ENCODE data around the gene PDE5A.

Gene PDE5A

DNA sequence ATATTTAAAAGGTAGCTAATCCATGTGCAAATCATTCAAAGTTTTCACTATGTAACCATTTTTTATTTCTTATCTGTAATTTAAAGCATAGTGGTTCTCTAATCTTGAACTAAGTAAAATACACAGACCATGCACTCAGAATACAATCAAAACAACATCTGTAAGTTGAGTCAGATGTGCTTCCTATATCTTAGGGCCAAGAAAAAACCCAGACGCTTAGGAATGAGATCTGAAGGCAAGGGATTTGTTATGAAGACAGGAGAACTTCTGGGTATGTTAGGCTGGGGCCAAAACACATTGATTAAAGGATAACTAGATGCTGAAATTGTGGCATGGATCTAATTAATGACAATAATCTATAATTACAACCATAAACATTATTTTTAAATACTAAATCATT is 120.3 kb downstream of the PDE5A start:
- ATAC-seq (replicated peaks) (no peak), DNase-seq (no peak)
- peaks cover 14 to 29% of the 10 kb centered on the region in 2 donors for H3K36me3 Mint-ChIP-seq
- H3K9me3 Mint-ChIP-seq, result no peaks in the 10 kb centered on the region
- no peaks in the 10 kb centered on the region for H3K4me1 Mint-ChIP-seq
- H3K27me3 Mint-ChIP-seq, result no peaks in the 10 kb centered on the region
- H3K4me3 Mint-ChIP-seq, result no peak overlapping the region
- no peak overlapping the region for H3K27ac Mint-ChIP-seq

DNA sequence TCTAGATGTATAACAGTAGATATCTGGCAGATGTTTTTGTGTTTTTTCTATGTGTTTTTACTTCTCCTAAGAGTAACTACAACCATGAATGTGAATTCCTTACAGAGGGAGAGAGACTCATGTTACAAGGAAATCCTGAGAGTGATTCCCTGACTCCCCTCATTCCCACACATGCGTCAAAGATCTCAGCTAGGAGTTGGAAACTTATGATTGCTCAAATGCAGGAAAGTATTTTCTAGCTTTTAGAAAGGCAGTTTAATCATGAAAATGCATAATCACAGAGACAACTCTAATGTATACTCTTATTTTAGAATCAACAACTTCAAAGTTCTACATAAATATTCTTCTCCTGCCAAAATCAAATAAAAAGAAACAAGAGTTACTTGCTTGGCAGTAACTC is 121.8 kb downstream of the PDE5A start:
- Mint-ChIP-seq H3K27me3 (no peaks in the 10 kb centered on the region), H3K27ac (no peak overlapping the region), H3K9me3 (no peaks in the 10 kb centered on the region), H3K4me3 (no peak overlapping the region), H3K36me3 (peaks cover 4 to 18% of the 10 kb centered on the region in 2 donors), H3K4me1 (no peaks in the 10 kb centered on the region)
- no peak for ATAC-seq (replicated peaks)
- no peak for DNase-seq

DNA sequence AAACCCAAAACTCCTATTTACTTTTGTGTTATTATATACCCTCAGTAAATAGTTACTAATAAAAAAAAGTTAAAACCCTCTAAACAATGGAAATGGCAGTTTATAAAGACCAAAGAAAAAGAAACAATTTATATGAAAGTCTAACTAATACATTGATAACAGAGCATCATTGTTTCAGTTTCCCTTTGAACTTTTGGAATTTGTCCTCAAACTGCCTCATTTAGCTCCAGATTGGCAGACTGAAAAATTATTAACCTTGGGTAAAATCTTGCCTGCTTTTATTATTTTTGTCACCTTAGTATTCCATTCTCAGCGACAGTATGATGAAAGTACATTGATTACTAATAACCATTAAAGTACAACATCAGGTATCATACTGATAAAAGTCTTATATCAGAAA is 124.0 kb downstream of the PDE5A start:
- Mint-ChIP-seq H3K36me3 (peaks cover 4 to 25% of the 10 kb centered on the region in 2 donors), H3K4me3 (no peak overlapping the region), H3K27me3 (no peaks in the 10 kb centered on the region), H3K27ac (no peak overlapping the region), H3K4me1 (no peaks in the 10 kb centered on the region), H3K9me3 (no peaks in the 10 kb centered on the region)
- DNase-seq (no peak), ATAC-seq (replicated peaks) (no peak)

DNA sequence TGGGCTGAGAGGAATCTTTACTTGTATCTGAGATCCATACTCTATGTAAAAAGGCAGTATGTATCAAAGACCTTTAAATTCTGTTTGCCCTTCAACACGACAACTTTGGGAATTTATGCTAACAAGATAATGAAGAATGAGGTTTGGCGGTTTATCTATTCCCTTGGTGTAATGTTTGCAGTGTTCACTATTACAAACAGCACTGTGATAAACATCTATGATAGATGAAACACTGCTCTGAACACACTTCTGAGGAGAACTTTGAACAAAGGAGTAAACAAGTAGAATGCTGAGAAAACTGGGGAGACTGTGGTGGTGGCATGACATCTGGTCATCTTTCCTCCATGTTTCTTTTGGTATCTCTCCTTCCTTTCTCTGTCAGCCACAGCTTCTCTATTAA is 126.9 kb downstream of the PDE5A start:
- H3K4me1 Mint-ChIP-seq, result no peaks in the 10 kb centered on the region
- H3K36me3 Mint-ChIP-seq, result peaks cover 5 to 27% of the 10 kb centered on the region in 2 donors
- ATAC-seq (replicated peaks) (no peak), DNase-seq (no peak)
- no peak overlapping the region for H3K4me3 Mint-ChIP-seq
- no peak overlapping the region for H3K27ac Mint-ChIP-seq
- no peaks in the 10 kb centered on the region for H3K9me3 Mint-ChIP-seq
- no peaks in the 10 kb centered on the region for H3K27me3 Mint-ChIP-seq

DNA sequence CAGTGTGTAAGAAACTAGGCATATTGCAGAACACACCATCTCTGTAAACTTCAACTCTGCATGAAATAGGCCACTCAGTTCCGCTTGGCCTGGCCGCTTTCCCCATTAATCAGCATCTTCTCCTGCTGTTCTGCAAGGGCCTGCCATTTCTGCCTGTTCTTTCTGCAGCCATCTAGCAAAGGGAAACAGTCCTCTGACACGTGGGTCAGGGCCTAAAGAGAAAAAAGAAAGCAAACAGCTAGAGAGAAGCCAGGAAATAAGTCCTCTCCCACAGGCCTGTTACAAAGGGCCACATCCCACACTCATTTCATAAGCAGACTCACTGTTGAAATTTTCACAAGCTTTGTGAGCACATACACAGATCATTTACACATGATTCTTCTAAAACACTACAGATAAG is 130.1 kb downstream of the PDE5A start:
- no peaks in the 10 kb centered on the region for H3K4me1 Mint-ChIP-seq
- no peak overlapping the region for H3K4me3 Mint-ChIP-seq
- H3K9me3 Mint-ChIP-seq, result no peaks in the 10 kb centered on the region
- H3K27ac Mint-ChIP-seq, result no peak overlapping the region
- H3K27me3 Mint-ChIP-seq, result no peaks in the 10 kb centered on the region
- ATAC-seq (replicated peaks) (no peak), DNase-seq (no peak)
- H3K36me3 Mint-ChIP-seq, result peaks cover 4 to 27% of the 10 kb centered on the region in 2 donors

DNA sequence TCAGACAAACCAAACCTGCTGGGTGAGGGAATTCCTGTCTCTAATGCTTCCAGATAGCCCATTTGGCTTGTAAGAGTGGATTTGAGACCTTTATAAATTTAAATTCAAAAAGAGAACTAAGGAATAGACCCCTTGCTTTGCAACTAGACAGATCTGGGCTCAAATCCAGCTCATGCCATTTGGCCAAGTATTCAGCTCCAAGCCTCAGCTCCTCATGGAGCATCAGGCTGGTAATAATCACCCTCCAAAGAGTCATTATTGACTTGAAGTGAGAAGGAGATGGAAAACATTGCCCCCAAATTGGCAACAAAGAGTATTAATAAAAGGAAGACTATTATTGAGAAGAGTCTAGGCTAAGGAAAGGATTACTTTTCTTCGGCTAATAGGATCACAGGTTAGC is 134.7 kb downstream of the PDE5A start:
- Mint-ChIP-seq H3K36me3 (peaks cover 5 to 18% of the 10 kb centered on the region in 2 donors), H3K4me3 (no peak overlapping the region), H3K27me3 (no peaks in the 10 kb centered on the region), H3K9me3 (no peaks in the 10 kb centered on the region), H3K27ac (no peak overlapping the region), H3K4me1 (no peaks in the 10 kb centered on the region)
- ATAC-seq (replicated peaks), result no peak
- no peak for DNase-seq

DNA sequence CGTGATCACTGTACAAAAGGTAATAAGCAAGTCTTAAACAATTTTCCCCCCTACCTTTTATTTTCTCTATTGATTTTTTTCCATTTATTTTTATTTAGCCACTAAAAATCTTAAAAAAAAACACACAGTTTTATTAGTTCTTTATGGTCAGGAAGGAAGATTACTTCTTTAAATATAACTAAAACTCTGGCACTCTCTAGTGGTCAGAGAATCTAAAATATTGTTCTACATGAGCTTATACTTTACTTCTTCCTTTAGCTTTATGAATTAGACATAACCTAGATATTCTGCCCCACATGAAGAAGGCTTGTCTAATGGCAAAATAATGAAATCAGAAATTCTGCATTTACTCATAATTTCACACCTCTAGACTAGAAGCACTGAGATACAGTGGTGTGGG is 135.2 kb downstream of the PDE5A start:
- Mint-ChIP-seq H3K27me3 (no peaks in the 10 kb centered on the region), H3K27ac (no peak overlapping the region), H3K4me3 (no peak overlapping the region), H3K36me3 (peaks cover 5 to 14% of the 10 kb centered on the region in 2 donors), H3K4me1 (no peaks in the 10 kb centered on the region), H3K9me3 (no peaks in the 10 kb centered on the region)
- ATAC-seq (replicated peaks) (no peak), DNase-seq (no peak)

DNA sequence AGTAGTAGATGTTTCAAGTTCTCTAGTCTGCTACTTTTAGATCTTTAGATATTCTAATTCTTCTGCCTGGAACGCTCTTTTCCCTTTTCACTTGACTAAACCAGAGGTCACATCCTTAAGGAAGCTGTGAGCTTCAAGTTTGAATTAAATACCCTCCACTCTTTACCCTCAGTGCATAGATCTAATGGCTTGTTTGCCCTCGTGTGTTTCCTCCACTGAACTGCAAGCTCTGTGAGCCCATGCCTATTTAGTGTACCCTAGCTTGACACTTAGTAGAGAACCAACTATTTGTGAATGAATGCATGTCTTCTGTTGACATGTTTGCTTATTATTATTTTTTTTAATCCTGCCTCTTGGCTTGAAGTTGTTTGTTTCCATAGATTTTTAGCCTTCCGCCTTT is 138.3 kb downstream of the PDE5A start:
- Mint-ChIP-seq H3K4me3 (no peak overlapping the region), H3K36me3 (peaks cover 2 to 13% of the 10 kb centered on the region in 2 donors), H3K9me3 (peaks cover 0 to 2% of the 10 kb centered on the region in 2 donors), H3K4me1 (no peaks in the 10 kb centered on the region), H3K27me3 (no peaks in the 10 kb centered on the region), H3K27ac (no peak overlapping the region)
- DNase-seq (no peak), ATAC-seq (replicated peaks) (no peak)

DNA sequence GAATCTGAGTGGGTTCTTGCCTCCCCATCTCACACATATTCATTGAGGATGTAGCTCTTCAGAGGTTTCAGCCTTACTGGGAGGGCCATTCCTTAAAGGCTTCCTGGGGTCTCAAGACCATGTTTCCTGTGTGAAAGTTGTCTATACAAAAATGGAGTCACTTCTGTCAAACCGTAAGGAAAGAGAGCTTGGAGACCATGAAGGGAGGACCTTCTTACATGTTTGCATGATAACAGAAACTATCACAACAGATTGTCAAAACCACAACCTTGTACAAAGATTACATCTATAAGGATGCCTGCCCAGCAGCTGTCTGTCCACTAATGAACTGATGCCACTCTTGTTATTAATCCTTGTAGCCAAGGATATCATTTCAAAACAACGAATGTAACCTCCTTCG is 139.3 kb downstream of the PDE5A start:
- H3K4me3 Mint-ChIP-seq, result no peak overlapping the region
- H3K4me1 Mint-ChIP-seq, result no peaks in the 10 kb centered on the region
- H3K9me3 Mint-ChIP-seq, result peaks cover 4 to 7% of the 10 kb centered on the region in 2 donors
- H3K27me3 Mint-ChIP-seq, result no peaks in the 10 kb centered on the region
- DNase-seq (no peak), ATAC-seq (replicated peaks) (no peak)
- peaks cover 6 to 20% of the 10 kb centered on the region in 2 donors for H3K36me3 Mint-ChIP-seq
- no peak overlapping the region for H3K27ac Mint-ChIP-seq

DNA sequence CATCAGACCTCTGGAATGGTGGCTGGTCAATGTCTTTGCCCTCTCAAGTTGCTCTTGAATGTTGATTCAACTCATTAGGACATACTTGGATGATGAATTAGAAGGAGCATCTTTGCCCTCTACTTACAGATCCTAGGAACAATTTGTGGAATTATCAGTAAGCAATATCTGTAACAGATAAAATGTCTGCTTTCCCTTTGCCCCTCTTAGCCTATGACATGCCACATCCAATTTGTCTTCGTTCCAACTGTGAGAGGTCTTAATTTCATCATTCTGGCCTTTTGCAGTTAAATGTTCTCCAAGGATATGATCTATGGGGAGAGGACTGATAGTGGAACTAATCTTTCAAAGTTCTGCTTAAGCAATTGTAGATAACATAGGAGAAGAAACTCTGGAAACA is 148.3 kb downstream of the PDE5A start:
- H3K4me1 Mint-ChIP-seq, result no peaks in the 10 kb centered on the region
- DNase-seq, result no peak
- H3K9me3 Mint-ChIP-seq, result peaks cover 11 to 17% of the 10 kb centered on the region in 2 donors
- no peak for ATAC-seq (replicated peaks)
- H3K4me3 Mint-ChIP-seq, result no peak overlapping the region
- H3K36me3 Mint-ChIP-seq, result peaks cover 35 to 69% of the 10 kb centered on the region in 2 donors
- H3K27ac Mint-ChIP-seq, result no peak overlapping the region
- H3K27me3 Mint-ChIP-seq, result no peaks in the 10 kb centered on the region

DNA sequence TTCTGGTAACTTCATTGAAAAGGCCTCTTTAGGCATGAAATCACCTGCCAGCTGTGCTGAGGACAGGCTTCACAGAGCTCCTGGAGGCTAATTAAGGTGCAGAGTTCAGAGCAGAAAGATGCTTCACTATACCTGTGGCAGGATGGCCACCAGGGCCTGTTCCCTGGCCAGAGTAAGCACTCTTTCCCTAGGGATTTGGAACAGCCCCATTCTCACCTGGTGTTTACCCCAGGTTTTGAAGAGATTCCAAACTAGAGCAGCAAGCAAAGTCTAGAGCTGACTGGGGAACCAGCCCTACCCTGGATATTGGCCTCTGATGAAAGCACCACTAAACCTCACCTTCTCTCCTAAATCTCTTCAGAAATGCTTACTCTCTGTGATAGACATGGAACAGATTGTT is 148.8 kb downstream of the PDE5A start:
- no peaks in the 10 kb centered on the region for H3K27me3 Mint-ChIP-seq
- peaks cover 11 to 15% of the 10 kb centered on the region in 2 donors for H3K9me3 Mint-ChIP-seq
- H3K4me1 Mint-ChIP-seq, result no peaks in the 10 kb centered on the region
- H3K36me3 Mint-ChIP-seq, result peaks cover 35 to 69% of the 10 kb centered on the region in 2 donors
- H3K27ac Mint-ChIP-seq, result no peak overlapping the region
- H3K4me3 Mint-ChIP-seq, result no peak overlapping the region
- DNase-seq, result no peak
- no peak for ATAC-seq (replicated peaks)

DNA sequence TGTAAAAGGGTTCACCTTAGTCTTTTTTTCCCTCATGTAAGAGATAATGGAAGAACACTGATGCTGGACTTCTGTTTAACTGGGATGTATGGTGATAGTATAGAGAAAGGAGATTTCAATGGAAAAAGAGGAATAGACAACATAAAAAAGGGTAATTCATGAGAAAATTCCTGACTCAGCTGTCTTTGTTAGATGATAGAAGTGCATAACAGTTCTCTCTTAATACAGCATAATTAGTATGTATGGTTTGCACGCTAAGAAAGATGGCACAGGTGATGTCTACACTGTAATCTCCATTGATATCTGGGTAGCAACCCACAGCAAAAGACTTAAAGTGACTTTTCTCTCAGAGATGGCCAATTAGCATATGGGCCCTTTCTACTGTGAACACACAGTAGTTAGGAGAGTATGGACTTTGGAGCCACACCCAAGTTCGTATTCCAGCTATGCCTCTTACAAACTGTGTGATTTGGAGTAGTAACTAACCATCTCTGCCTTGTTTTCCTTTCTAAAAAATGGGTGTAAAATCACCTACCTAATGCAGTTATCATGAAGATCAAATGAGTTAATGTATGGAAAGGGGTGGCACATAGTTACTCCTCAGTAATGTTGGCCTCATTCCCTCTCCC is 149.3 kb downstream of the PDE5A start:
- peaks cover 7 to 11% of the 10 kb centered on the region in 2 donors for H3K9me3 Mint-ChIP-seq
- H3K27me3 Mint-ChIP-seq, result no peaks in the 10 kb centered on the region
- DNase-seq, result no peak
- H3K36me3 Mint-ChIP-seq, result peaks cover 32 to 64% of the 10 kb centered on the region in 2 donors
- H3K27ac Mint-ChIP-seq, result no peak overlapping the region
- no peak overlapping the region for H3K4me3 Mint-ChIP-seq
- no peak for ATAC-seq (replicated peaks)
- no peaks in the 10 kb centered on the region for H3K4me1 Mint-ChIP-seq

DNA sequence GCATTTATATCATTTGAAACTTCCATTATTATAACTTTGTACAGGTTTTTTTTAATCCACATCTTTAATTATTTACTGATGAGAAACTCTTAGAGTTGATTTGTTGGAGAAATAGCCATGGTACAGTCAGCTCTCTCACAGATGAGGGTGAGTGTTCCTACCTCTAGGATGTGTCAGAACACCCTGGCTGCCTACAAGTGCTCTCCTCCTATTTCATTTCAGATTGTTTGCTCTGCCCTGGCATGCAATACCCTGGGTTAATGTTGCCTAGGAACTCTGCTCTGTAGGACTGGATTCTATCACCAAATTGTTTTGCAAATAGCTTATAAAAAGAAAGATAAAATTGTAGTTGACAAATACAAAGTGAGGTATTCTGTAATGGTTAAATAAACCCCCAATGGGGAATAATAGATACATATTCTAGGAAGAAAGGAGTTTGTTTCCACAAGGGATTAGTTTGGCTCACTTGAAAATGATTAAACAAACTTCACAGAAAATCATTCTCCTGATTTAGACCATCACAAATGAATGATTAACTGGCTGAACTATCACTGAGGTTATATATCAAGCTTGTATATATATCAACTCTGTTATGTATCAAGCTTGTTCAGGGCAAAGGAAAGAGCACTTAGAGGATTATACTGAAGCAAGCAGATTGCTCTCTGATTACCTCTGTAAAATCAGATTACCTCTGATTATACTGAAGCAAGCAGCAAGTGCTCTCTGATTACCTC is 150.0 kb downstream of the PDE5A start:
- Mint-ChIP-seq H3K27me3 (no peaks in the 10 kb centered on the region), H3K9me3 (peaks cover 4 to 11% of the 10 kb centered on the region in 2 donors), H3K36me3 (peaks cover 29 to 61% of the 10 kb centered on the region in 2 donors), H3K4me1 (no peaks in the 10 kb centered on the region), H3K4me3 (no peak overlapping the region), H3K27ac (no peak overlapping the region)
- ATAC-seq (replicated peaks), result no peak
- DNase-seq, result no peak

DNA sequence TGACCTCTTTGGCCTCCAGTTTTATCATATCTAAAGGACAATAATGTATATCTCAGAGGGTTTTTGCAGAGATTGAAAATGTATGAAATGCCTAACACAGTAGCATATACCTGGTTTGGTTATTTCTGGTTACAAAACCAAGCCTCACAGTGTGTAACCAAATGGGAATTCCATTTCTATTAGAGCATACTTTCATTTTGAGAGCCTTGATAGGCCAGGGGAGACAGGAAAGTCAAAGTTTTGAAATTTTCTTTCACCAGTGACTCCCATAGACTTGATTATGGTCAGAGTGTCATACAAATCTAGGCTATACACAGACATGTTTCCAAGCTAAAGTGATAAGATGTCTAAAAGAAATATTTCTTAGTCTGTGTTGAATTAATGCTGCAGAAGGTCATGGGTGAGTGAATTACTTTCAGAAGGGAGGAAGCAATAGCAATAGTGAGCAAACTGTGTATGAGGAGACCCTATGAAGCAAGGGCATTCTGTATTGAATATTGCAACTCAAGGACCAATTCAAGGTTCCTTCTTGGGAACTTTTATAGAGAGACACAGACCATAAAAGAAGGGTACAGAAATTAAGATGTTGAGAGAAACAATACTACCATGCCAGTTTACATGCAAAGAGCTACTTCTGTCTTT is 151.1 kb downstream of the PDE5A start:
- no peak for DNase-seq
- Mint-ChIP-seq H3K27me3 (no peaks in the 10 kb centered on the region), H3K4me1 (no peaks in the 10 kb centered on the region), H3K36me3 (peaks cover 19 to 55% of the 10 kb centered on the region in 2 donors), H3K4me3 (no peak overlapping the region), H3K9me3 (peaks cover 4 to 7% of the 10 kb centered on the region in 2 donors), H3K27ac (no peak overlapping the region)
- no peak for ATAC-seq (replicated peaks)

DNA sequence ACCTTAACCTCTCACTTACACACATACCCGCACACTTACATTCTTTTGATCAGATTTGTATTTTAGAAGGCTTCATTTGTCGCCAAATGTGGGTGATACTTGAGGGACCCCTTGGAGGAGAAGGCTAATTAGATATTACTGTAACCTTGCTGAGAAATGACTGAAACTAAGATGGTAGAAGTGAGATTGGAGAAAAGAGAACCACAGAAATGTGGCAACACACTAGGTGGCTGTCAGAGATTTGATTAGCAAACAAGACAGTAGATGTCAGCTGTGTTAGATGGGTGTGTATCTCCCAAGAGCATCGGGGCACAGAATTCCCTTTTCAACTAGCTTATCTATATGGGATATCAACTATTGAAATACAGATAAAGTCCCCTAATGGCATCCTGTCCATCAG is 157.3 kb downstream of the PDE5A start:
- Mint-ChIP-seq H3K9me3 (no peaks in the 10 kb centered on the region), H3K4me1 (no peaks in the 10 kb centered on the region), H3K27me3 (no peaks in the 10 kb centered on the region), H3K27ac (no peak overlapping the region), H3K4me3 (no peak overlapping the region), H3K36me3 (peaks cover 20 to 28% of the 10 kb centered on the region in 2 donors)
- no peak for DNase-seq
- no peak for ATAC-seq (replicated peaks)
